HL-60/S4 treated with retinoic acid at 250 ng/mL for 4 days and 3 days (cell line): ENCODE data around the gene PBXIP1.

Source experiments
- in situ Hi-C: fragments of 300-500 bp; cut with MboI; formaldehyde crosslinking; loops from 2 replicates; pipeline ENCODE4 v1.7.0; 2022; ENCODE audit warnings: low sequenced_read_pairs

The PBXIP1 gene

GRCh38 chr1:154974102-154974807 lies 18.4 kb upstream of the PBXIP1 start, which contains the start of gene CKS1B:
TSS of gene CKS1B (plus strand) at chr1:154974681. CDS start at chr1:154974746, 65 bp downstream.
- in situ Hi-C loops, result no loop called here

- in situ Hi-C loops, result no loop called here
Measured at GRCh38 chr1:154973344-154974101, 17.6 kb upstream of the PBXIP1 start.

- in situ Hi-C loops, result no loop called here
Measured at GRCh38 chr1:154972517-154973343, 16.8 kb upstream of the PBXIP1 start.

GRCh38 chr1:154972213-154972516 lies 16.3 kb upstream of the PBXIP1 start:
- in situ Hi-C loops, result no loop called here

- in situ Hi-C loops, result no loop called here
Measured at GRCh38 chr1:154971341-154971998, 15.6 kb upstream of the PBXIP1 start.

GRCh38 chr1:154970631-154971340 lies 14.9 kb upstream of the PBXIP1 start, which contains the start of gene SHC1:
TSS of gene SHC1 (minus strand) at chr1:154970747. CDS start at chr1:154970526, 221 bp downstream.
- in situ Hi-C loops, result no loop called here

- in situ Hi-C loops, result no loop called here
Measured at GRCh38 chr1:154969860-154970452, 14.1 kb upstream of the PBXIP1 start.

- in situ Hi-C loops, result no loop called here
Measured at GRCh38 chr1:154969246-154969645, 13.3 kb upstream of the PBXIP1 start.

GRCh38 chr1:154968731-154969130 lies 12.8 kb upstream of the PBXIP1 start:
- in situ Hi-C loops, result no loop called here

- in situ Hi-C loops, result no loop called here
Measured at GRCh38 chr1:154967331-154967950, 11.5 kb upstream of the PBXIP1 start.

GRCh38 chr1:154966111-154966510 lies 10.2 kb upstream of the PBXIP1 start:
- in situ Hi-C loops, result no loop called here

- in situ Hi-C loops, result no loop called here
Measured at GRCh38 chr1:154964359-154964758, 8.5 kb upstream of the PBXIP1 start.

GRCh38 chr1:154963643-154964042 lies 7.7 kb upstream of the PBXIP1 start:
- in situ Hi-C loops, result no loop called here

GRCh38 chr1:154962795-154963330 lies 7.0 kb upstream of the PBXIP1 start:
- in situ Hi-C loops, result no loop called here

- in situ Hi-C loops, result no loop called here
Measured at GRCh38 chr1:154962156-154962749, 6.4 kb upstream of the PBXIP1 start.

- in situ Hi-C loops, result no loop called here
Measured at GRCh38 chr1:154961207-154962155, 5.6 kb upstream of the PBXIP1 start, which contains the start of gene PYGO2. TSS of gene PYGO2 (minus strand) at chr1:154961782. CDS start at chr1:154961576, 206 bp downstream.

GRCh38 chr1:154960446-154961136 lies 4.7 kb upstream of the PBXIP1 start:
- in situ Hi-C loops, result no loop called here
